AG04450 (cell line): Measurements from ENCODE around the gene PDE4D. TPM values are rescaled to one million over a fixed set of nuclear protein-coding genes. Genes with fewer than 3 reads are reported as not detected.

Experiments
- CTCF ChIA-PET: fragments of 300-600, 350-600 bp; formaldehyde crosslinking; extraction: SDS; loops from one replicate; lab custom pipeline; 2022; ENCODE audit warnings: antibody characterized with exemption, inconsistent platforms; lab: Charles Lee
- POLR2A ChIA-PET: fragments of 350-600 bp; formaldehyde crosslinking; extraction: SDS; loops from one replicate; lab custom pipeline; 2021; ENCODE audit warnings: antibody characterized with exemption, inconsistent platforms; lab: Yijun Ruan, JAX
- DNase-seq: peaks from one replicate; pipeline ENCODE4 v3.0.0-alpha.2; 2011; ENCODE audit warnings: low read depth, low spot score
- H3K27ac ChIP-seq: one replicate; pipeline ENCODE4 v1.5.1; 2012; ENCODE audit warnings: low read depth, low read length, control low read depth
- H3K27me3 ChIP-seq: one replicate; pipeline ENCODE4 v1.6.0; 2012; ENCODE audit warnings: low read length; ENCODE audit not compliant: control insufficient read depth, insufficient read depth
- H3K4me3 ChIP-seq: 2 replicates; pipeline ENCODE4 v1.5.1; 2011; ENCODE audit warnings: mild to moderate bottlenecking, low read depth, low read length, control low read depth
- H3K9me3 ChIP-seq: 2 replicates; pipeline ENCODE4 v1.5.1; 2012; ENCODE audit warnings: low read length; ENCODE audit not compliant: control insufficient read depth, insufficient read depth
- CTCF ChIP-seq: IDR thresholded peaks from 2 replicates; pipeline ENCODE4 v1.5.1; 2011; ENCODE audit warnings: low read depth, low read length, control low read depth, inconsistent platforms
- polyA plus RNA-seq: library from polyadenylated mRNA; depleted of rRNA; stranded (reverse); fragments of >200 nt; gene quantifications from 2 replicates; pipeline ENCODE4 v1.2.3, GENCODE V29; 2011

PDE4D gene
- polyA plus RNA-seq, 1 experiment: 12.0 TPM

DNA sequence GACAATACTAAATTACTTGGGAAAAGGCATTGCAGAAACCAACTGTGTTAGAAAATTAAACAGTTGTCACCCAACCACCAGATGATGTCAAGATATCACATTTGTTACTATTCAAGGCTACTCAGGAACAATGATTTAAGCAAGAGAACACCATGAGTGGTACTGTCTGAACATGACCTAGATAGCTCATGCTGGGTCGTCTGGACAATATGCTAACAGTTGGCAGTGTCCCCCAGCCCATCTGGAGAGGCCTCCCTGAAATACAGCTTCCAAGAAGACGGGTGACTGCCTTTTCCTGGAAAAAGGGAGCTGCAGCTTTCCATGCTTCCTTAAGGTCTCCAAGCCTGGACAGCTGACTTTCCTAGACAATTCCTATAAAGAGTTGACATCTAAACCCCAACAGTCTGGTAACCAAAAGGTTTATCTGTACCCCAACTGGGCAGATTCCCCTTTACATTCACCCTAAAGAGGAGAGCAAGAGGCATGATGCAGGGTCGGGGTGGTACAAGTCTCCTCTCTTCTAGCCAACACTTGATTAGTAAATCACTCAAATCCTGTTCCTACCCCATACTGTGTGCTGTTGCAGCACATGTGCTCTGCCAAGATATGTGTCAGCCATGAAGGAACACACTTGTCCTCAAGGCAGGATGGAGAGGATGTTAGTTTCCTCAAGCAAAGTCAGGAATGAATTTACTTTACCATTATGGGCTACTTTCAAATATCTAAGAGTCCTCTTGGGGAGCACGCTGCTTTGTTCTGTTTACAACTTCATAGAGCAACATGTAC, 433.0 kb downstream of the PDE4D start:
- CTCF ChIA-PET: no interaction called here
- TF ChIP-seq CTCF: no peak
- H3K27me3 ChIP-seq: no peaks in the 10 kb centered on the region
- no peaks in the 10 kb centered on the region for H3K9me3 ChIP-seq
- no peak overlapping the region for H3K4me3 ChIP-seq
- POLR2A ChIA-PET: no interaction called here
- no peak for DNase-seq
- no peak overlapping the region for H3K27ac ChIP-seq

- POLR2A ChIA-PET: no interaction called here
- Histone ChIP-seq H3K27ac (no peak overlapping the region), H3K27me3 (no peaks in the 10 kb centered on the region), H3K9me3 (no peaks in the 10 kb centered on the region), H3K4me3 (no peak overlapping the region)
- CTCF ChIA-PET: no interaction called here
- DNase-seq: no peak
- TF ChIP-seq CTCF: no peak
Measured at GRCh38 chr5:59458966-59459729, 434.4 kb downstream of the PDE4D start.

DNA sequence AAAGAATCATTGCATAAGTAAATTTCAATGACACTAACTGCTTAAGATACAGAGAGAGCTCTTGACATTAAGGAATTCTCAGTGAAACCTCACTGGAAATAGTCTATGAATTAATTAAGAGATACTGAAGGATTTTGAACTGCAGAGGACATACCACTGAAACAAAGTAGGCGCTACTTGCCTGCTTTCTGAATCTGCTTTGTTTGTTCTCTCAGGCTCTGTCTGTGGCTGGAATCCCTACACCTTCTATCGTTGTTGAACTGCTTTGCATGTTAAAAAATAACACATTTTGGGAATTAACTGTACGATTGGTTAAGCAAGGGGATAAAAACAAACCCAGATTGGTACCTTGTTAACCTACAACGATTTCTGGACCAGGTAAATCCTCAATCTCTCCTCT, 435.2 kb downstream of the PDE4D start:
- CTCF ChIA-PET: no interaction called here
- DNase-seq: no peak
- POLR2A ChIA-PET: no interaction called here
- TF ChIP-seq CTCF: no peak
- no peaks in the 10 kb centered on the region for H3K27me3 ChIP-seq
- H3K4me3 ChIP-seq: no peak overlapping the region
- H3K27ac ChIP-seq: no peak overlapping the region
- no peaks in the 10 kb centered on the region for H3K9me3 ChIP-seq

DNA sequence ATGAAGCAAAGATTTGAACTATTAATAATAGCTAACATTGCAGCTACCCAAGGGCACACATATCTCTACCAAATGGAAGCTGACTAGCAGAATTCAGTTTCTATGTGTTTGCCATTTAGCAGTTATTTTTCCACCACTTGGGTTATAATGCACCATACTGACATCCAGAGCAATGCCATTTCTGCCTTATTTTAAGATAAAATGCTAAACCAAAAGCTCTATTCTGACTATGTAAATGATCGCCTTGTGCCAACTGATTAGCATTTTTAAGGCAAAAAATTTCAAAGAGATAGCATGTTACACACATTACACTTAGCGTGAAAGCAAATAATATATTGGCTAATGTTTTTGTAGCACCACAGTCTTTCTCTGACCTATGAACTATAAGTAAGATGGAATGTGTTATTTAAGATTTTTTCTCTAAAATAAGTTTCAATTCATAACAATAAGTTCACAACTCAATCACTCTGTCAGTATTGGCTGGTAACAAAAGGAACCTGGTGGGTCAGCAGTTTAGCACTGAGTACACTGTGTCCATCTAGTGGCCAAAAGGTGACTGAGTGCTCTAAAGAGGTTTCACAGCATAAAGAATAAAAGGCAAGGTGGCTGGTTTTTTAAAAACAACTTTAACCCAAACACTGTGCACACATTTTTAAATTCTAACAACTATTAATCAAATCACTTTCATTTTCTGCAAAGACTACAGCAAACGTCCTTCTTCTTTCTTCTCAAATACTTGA, 443.5 kb downstream of the PDE4D start:
- H3K27me3 ChIP-seq: no peaks in the 10 kb centered on the region
- DNase-seq: no peak
- no peak overlapping the region for H3K4me3 ChIP-seq
- ChIA-PET CTCF (no interaction called here), POLR2A (no interaction called here)
- H3K27ac ChIP-seq: no peak overlapping the region
- TF ChIP-seq CTCF: peak; percentile 34; the same call in 1 of the 2 replicates
- no peaks in the 10 kb centered on the region for H3K9me3 ChIP-seq
